Duodenal mucosa (tissue), 2 donors: ENCODE results near the gene RIC3.

Experiments
- H3K27ac ChIP-seq: one replicate; pipeline ENCODE4 v1.7.0; 2013; ENCODE audit warnings: low read depth, low read length
- H3K27me3 ChIP-seq, 2 donors: one replicate each; pipeline ENCODE4 v1.7.0; 2013; ENCODE audit warnings: low read length in 2 of 2, control low read depth in 1 of 2; ENCODE audit not compliant: insufficient read depth in 2 of 2, control insufficient read depth in 1 of 2
- H3K36me3 ChIP-seq, 2 donors: one replicate each; pipeline ENCODE4 v1.7.0; 2013; ENCODE audit warnings: low read length in 2 of 2, control low read depth in 1 of 2; ENCODE audit not compliant: insufficient read depth in 2 of 2, control insufficient read depth in 1 of 2
- H3K4me1 ChIP-seq, 2 donors: one replicate each; pipeline ENCODE4 v1.7.0; 2013; ENCODE audit warnings: low read length in 2 of 2, control low read depth in 1 of 2; ENCODE audit not compliant: insufficient read depth in 2 of 2, control insufficient read depth in 1 of 2
- H3K4me3 ChIP-seq, 2 donors: one replicate each; pipeline ENCODE4 v1.7.0; 2013; ENCODE audit warnings: low read length in 2 of 2, low read depth in 1 of 2
- H3K9ac ChIP-seq, 2 donors: one replicate each; pipeline ENCODE4 v1.7.0; 2013; ENCODE audit warnings: low read length in 2 of 2, low read depth in 1 of 2
- H3K9me3 ChIP-seq, 2 donors: one replicate each; pipeline ENCODE4 v1.7.0; 2013; ENCODE audit warnings: low read length in 2 of 2, control low read depth in 1 of 2; ENCODE audit not compliant: control insufficient read depth in 1 of 2

The RIC3 gene

DNA sequence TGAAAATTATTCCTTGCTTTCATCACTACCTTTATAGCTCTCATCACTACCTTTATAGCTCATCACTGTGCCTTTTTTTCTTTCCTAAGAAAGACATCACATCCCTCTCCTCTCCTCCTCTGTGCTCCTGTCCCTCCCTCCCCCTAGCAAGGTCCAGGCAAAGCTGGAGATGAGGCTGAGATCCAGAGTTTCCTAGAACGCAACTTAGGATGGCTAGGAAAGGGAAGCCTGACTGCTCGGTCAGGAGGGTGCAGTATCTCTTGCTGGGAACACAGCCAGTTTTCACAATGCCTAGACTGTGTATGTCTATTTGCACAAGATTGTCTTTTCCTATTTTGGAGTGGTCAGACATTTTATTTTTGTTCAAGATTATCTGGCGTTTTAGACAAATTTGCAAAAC, 63.2 kb downstream of the RIC3 start:
- peaks cover 0 to 6% of the 10 kb centered on the region in 2 donors for H3K36me3 ChIP-seq
- peaks cover 4 to 5% of the 10 kb centered on the region in 2 donors for H3K4me1 ChIP-seq
- no peak overlapping the region for H3K4me3 ChIP-seq
- H3K9ac ChIP-seq: no peak overlapping the region
- no peak overlapping the region for H3K27ac ChIP-seq
- H3K9me3 ChIP-seq: no peaks in the 10 kb centered on the region
- no peaks in the 10 kb centered on the region for H3K27me3 ChIP-seq

- H3K36me3 ChIP-seq: peaks cover 0 to 6% of the 10 kb centered on the region in 2 donors
Measured at GRCh38 chr11:8105133-8105532, 63.7 kb downstream of the RIC3 start.

DNA sequence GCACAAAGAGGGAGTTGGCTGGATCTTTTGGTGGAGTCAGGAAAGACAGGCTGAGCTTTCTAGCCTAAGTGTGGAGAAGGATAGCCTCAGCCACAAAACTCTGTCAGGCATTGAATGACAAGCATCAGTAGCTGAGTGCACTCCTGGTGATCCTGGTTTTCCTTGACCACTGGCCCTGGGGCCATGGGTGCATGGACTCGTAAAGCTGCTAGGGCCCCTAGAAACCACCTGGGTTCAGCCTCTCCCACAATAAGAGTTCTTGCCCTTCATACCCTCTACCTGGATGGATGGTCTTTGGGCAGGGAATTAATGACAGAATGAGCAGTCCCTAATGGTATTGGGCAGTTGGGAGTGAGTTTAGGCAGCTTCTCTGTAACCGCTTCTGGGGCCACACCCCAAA, 64.9 kb downstream of the RIC3 start:
- no peaks in the 10 kb centered on the region for H3K27me3 ChIP-seq
- no peaks in the 10 kb centered on the region for H3K4me1 ChIP-seq
- H3K36me3 ChIP-seq: peaks cover 0 to 6% of the 10 kb centered on the region in 2 donors
- no peak overlapping the region for H3K27ac ChIP-seq
- no peak overlapping the region for H3K9ac ChIP-seq
- no peaks in the 10 kb centered on the region for H3K9me3 ChIP-seq
- H3K4me3 ChIP-seq: no peak overlapping the region

More at GRCh38 chr11:8105133-8105532, 63.7 kb downstream of the RIC3 start:
- H3K9ac ChIP-seq: no peak overlapping the region
- H3K4me3 ChIP-seq: no peak overlapping the region
- H3K9me3 ChIP-seq: no peaks in the 10 kb centered on the region
- no peaks in the 10 kb centered on the region for H3K27me3 ChIP-seq
- no peak overlapping the region for H3K27ac ChIP-seq
- H3K4me1 ChIP-seq: no peaks in the 10 kb centered on the region

- Histone ChIP-seq H3K27ac (no peak overlapping the region), H3K9me3 (no peaks in the 10 kb centered on the region), H3K27me3 (no peaks in the 10 kb centered on the region), H3K36me3 (peaks cover 0 to 6% of the 10 kb centered on the region in 2 donors), H3K4me1 (no peaks in the 10 kb centered on the region), H3K9ac (no peak overlapping the region), H3K4me3 (no peak overlapping the region)
Measured at GRCh38 chr11:8102965-8103364, 65.9 kb downstream of the RIC3 start.

DNA sequence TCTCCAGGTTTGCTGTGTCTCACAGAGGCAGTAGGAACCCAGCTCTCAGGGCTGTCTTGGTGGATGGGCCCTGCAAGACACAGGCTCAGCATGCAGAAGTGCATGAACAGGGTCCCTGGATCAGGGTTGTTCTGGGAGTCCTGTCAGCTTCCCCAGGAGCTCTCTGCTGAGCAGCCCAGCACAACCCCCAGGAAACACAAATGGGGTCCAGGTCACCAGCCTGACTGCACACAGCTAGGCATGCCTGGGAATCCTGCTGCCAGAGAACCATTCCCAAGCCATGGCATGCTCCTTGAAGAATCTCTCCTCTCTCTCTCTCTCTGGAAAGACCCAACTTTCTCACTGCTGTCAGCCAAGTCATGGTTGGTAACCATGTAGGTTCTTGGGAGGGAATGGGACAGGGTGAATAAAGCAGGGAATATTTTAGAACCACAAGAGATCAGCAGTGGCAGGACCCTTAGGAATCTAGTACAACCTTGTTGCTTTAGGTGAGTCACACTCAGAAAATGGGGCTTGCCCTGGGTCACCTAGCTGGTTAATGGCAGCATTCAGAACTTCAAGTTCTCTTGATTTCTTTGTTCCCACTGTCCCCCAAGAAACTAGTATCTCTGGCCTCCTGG, 66.4 kb downstream of the RIC3 start:
- Histone ChIP-seq H3K9me3 (no peaks in the 10 kb centered on the region), H3K27ac (no peak overlapping the region), H3K9ac (no peak overlapping the region), H3K4me3 (no peak overlapping the region), H3K4me1 (no peaks in the 10 kb centered on the region), H3K36me3 (peaks cover 0 to 6% of the 10 kb centered on the region in 2 donors), H3K27me3 (no peaks in the 10 kb centered on the region)

DNA sequence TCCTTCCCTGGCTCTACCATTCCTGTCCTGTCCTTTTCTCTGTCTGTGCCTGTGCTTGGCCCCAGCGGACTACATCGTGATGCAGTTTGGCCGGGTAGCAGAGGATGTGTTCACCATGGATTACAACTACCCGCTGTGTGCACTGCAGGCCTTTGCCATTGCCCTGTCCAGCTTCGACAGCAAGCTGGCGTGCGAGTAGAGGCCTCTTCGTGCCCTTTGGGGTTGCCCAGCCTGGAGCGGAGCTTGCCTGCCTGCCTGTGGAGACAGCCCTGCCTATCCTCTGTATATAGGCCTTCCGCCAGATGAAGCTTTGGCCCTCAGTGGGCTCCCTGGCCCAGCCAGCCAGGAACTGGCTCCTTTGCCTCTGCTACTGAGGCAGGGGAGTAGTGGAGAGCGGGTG, 67.4 kb downstream of the RIC3 start:
- H3K36me3 ChIP-seq: peaks cover 0 to 6% of the 10 kb centered on the region in 2 donors
- H3K9ac ChIP-seq: no peak overlapping the region
- H3K4me1 ChIP-seq: no peaks in the 10 kb centered on the region
- no peak overlapping the region for H3K27ac ChIP-seq
- no peaks in the 10 kb centered on the region for H3K27me3 ChIP-seq
- H3K9me3 ChIP-seq: no peaks in the 10 kb centered on the region
- H3K4me3 ChIP-seq: no peak overlapping the region

GRCh38 chr11:8100605-8101004, 68.2 kb downstream of the RIC3 start:
- Histone ChIP-seq H3K9me3 (no peaks in the 10 kb centered on the region), H3K27ac (no peak overlapping the region), H3K4me1 (no peaks in the 10 kb centered on the region), H3K4me3 (no peak overlapping the region), H3K27me3 (no peaks in the 10 kb centered on the region), H3K36me3 (peaks cover 0 to 6% of the 10 kb centered on the region in 2 donors), H3K9ac (no peak overlapping the region)

DNA sequence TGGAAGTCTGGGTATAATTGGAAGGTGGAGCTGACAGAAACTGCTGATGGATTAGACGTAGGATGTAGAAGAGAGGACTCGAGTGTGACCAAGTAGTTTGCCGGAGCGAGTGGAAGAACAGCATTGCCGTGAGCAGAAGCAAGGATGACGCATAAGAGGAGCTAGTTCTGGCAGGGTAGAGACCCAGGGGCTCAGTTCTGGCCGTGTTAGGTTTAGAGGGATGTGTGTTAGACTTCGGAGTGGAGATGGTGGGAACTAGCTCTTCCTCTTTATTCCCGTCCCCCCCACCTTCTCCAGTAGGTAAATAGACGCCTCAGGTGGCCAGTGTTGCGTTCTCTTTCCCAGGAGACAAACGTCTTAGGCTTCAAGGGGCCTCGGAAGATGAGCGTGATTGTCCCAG, 68.7 kb downstream of the RIC3 start:
- H3K27me3 ChIP-seq: no peaks in the 10 kb centered on the region
- H3K36me3 ChIP-seq: peaks cover 0 to 6% of the 10 kb centered on the region in 2 donors
- H3K4me1 ChIP-seq: no peaks in the 10 kb centered on the region
- H3K9ac ChIP-seq: no peak overlapping the region
- no peak overlapping the region for H3K27ac ChIP-seq
- H3K9me3 ChIP-seq: no peaks in the 10 kb centered on the region
- H3K4me3 ChIP-seq: no peak overlapping the region

DNA sequence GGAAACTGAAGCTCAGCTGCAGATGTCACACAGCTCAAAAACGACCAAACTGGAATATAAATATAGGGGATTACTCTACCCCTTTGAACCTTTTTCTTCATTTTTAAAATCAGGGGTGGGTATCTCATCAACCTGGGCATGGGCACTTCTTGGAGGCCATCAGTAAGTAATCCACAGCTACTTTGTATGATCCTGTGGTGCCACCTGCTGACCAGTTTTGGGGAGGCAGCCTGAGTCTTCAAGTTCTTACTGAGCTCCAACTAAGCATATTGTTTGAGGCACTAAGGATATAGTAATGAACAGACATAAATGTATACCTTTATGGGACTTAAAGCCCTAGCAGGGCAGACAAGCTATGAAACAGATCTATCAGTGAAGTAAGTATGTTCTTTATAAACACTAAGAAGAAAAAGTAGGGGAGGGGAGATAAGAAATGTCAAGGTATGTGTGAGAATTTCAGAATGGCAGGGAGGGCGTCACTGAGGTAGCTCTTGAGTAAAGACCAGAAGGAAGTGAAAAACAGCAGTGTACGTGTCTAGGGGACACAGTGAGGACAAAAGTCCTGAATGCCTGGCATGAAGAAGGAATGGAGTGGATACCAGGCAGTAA, 69.4 kb downstream of the RIC3 start:
- Histone ChIP-seq H3K4me1 (peaks cover 0 to 1% of the 10 kb centered on the region in 2 donors), H3K4me3 (no peak overlapping the region), H3K9me3 (no peaks in the 10 kb centered on the region), H3K36me3 (peaks cover 0 to 6% of the 10 kb centered on the region in 2 donors), H3K27me3 (no peaks in the 10 kb centered on the region), H3K9ac (no peak overlapping the region), H3K27ac (no peak overlapping the region)

DNA sequence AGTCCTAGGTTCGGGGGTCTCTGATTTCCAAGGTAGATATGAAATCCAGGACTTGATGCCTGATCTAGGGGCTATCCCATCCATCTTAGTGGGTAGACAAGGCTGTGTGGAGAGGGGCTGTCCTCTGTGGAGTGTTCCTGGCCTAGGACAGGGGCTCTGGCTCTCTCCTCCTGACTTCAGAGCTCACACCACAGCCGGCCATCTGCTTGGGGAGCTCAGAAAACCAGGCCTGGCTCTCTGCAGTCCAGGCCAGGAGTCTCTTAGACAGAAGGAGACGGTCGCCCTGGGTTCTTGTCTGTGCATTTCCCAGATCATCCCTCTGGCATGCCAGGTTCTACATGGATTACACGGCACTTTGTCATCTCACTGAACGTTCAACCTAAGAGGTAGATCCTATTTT, 69.9 kb downstream of the RIC3 start:
- H3K27me3 ChIP-seq: no peaks in the 10 kb centered on the region
- H3K27ac ChIP-seq: no peak overlapping the region
- no peaks in the 10 kb centered on the region for H3K9me3 ChIP-seq
- H3K36me3 ChIP-seq: peaks cover 0 to 6% of the 10 kb centered on the region in 2 donors
- H3K9ac ChIP-seq: no peak overlapping the region
- no peak overlapping the region for H3K4me3 ChIP-seq
- H3K4me1 ChIP-seq: peaks cover 4 to 6% of the 10 kb centered on the region in 2 donors
